ENCODE data around the gene DBX2.

The DBX2 gene

GRCh38 chr12:45034861-45035265, 16.0 kb downstream of the DBX2 start:
- TF ChIP-seq SIN3A (IDR thresholded peaks at IDR 0.05; ENCODE audit: borderline replicate concordance, insufficient read depth, low read length) (no peak), FOXP2 (optimal IDR thresholded peaks at IDR 0.05; ENCODE audit: borderline replicate concordance, extremely low read depth, extremely low read length, insufficient read depth) (no peak), TAF1 (IDR thresholded peaks at IDR 0.05; ENCODE audit: borderline replicate concordance, insufficient read depth, low read length) (no peak), REST (IDR thresholded peaks at IDR 0.05; ENCODE audit: insufficient read depth in 1 of 2, low read depth in 2 of 2, low read length in 2 of 2) (no peak), POLR2AphosphoS5 (IDR thresholded peaks at IDR 0.05; ENCODE audit: low read depth, low read length) (no peak)

- TF ChIP-seq FOXP2 (optimal IDR thresholded peaks at IDR 0.05; ENCODE audit: borderline replicate concordance, extremely low read depth, extremely low read length, insufficient read depth) = no peak
- TF ChIP-seq POLR2AphosphoS5 (IDR thresholded peaks at IDR 0.05; ENCODE audit: low read depth, low read length) = no peak
- TF ChIP-seq REST (IDR thresholded peaks at IDR 0.05; ENCODE audit: insufficient read depth in 1 of 2, low read depth in 2 of 2, low read length in 2 of 2) = no peak
- TF ChIP-seq TAF1 (IDR thresholded peaks at IDR 0.05; ENCODE audit: borderline replicate concordance, insufficient read depth, low read length) = no peak
- no peak for TF ChIP-seq SIN3A (IDR thresholded peaks at IDR 0.05; ENCODE audit: borderline replicate concordance, insufficient read depth, low read length)
Observed at GRCh38 chr12:45017916-45018315, 33.0 kb downstream of the DBX2 start.

DNA sequence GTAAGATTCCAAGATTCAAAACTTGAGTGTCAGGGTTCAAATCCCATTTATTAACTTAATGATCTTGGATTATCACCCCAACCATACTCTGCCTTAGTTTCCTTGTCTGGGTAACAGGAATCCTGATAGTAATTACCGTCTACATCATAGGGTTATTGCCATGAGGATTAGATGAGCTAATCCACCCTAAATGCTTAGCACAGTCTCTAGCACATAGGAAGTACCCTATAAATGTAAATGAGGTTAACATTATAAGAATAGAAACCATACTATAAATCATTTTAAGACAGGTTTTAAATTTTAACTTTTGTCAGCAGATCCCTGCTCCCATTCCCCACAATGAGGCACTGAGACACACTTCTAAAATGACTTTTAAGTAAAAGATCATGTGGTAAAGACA, 36.5 kb downstream of the DBX2 start:
- TF ChIP-seq REST (IDR thresholded peaks at IDR 0.05; ENCODE audit: insufficient read depth in 1 of 2, low read depth in 2 of 2, low read length in 2 of 2) = no peak
- TF ChIP-seq FOXP2 (optimal IDR thresholded peaks at IDR 0.05; ENCODE audit: borderline replicate concordance, extremely low read depth, extremely low read length, insufficient read depth) = no peak
- no peak for TF ChIP-seq SIN3A (IDR thresholded peaks at IDR 0.05; ENCODE audit: borderline replicate concordance, insufficient read depth, low read length)

- no peak for TF ChIP-seq REST (IDR thresholded peaks at IDR 0.05; ENCODE audit: insufficient read depth in 1 of 2, low read depth in 2 of 2, low read length in 2 of 2)
- no peak for TF ChIP-seq FOXP2 (optimal IDR thresholded peaks at IDR 0.05; ENCODE audit: borderline replicate concordance, extremely low read depth, extremely low read length, insufficient read depth)
- no peak for TF ChIP-seq TAF1 (IDR thresholded peaks at IDR 0.05; ENCODE audit: borderline replicate concordance, insufficient read depth, low read length)
- TF ChIP-seq POLR2AphosphoS5 (IDR thresholded peaks at IDR 0.05; ENCODE audit: low read depth, low read length) = no peak
- TF ChIP-seq SIN3A (IDR thresholded peaks at IDR 0.05; ENCODE audit: borderline replicate concordance, insufficient read depth, low read length) = no peak
Observed at GRCh38 chr12:45012749-45013148, 38.1 kb downstream of the DBX2 start.

- TF ChIP-seq TAF1 (IDR thresholded peaks at IDR 0.05; ENCODE audit: borderline replicate concordance, insufficient read depth, low read length) (no peak), REST (IDR thresholded peaks at IDR 0.05; ENCODE audit: insufficient read depth in 1 of 2, low read depth in 2 of 2, low read length in 2 of 2) (no peak), SIN3A (IDR thresholded peaks at IDR 0.05; ENCODE audit: borderline replicate concordance, insufficient read depth, low read length) (no peak), POLR2AphosphoS5 (IDR thresholded peaks at IDR 0.05; ENCODE audit: low read depth, low read length) (no peak), FOXP2 (optimal IDR thresholded peaks at IDR 0.05; ENCODE audit: borderline replicate concordance, extremely low read depth, extremely low read length, insufficient read depth) (no peak)
Observed at GRCh38 chr12:45010059-45010458, 40.8 kb downstream of the DBX2 start.
